NOMO-1 treated with dmso at 0.1 percent for 144 hours (cell line): ENCODE data around the gene PLIN1.

Experiments
- DNase-seq: peaks from one replicate; lab custom pipeline; 2025; ENCODE audit not compliant: unreplicated experiment; lab: John Stamatoyannopoulos, UW

PLIN1 gene

GRCh38 chr15:89654847-89655805 is 24.0 kb downstream of the PLIN1 start, which contains the start of gene KIF7:
KIF7 (minus strand) TSS chr15:89655467; CDS start chr15:89652930, 2,537 bp downstream.
- no peak for DNase-seq

- no peak for DNase-seq
These were observed 24.8 kb downstream of the PLIN1 start for GRCh38 chr15:89654301-89654761.

GRCh38 chr15:89653578-89653977 is 25.6 kb downstream of the PLIN1 start:
- DNase-seq: no peak

- no peak for DNase-seq
These were observed 26.5 kb downstream of the PLIN1 start for GRCh38 chr15:89652666-89653065.

GRCh38 chr15:89652131-89652530 is 27.0 kb downstream of the PLIN1 start:
- no peak for DNase-seq

DNA sequence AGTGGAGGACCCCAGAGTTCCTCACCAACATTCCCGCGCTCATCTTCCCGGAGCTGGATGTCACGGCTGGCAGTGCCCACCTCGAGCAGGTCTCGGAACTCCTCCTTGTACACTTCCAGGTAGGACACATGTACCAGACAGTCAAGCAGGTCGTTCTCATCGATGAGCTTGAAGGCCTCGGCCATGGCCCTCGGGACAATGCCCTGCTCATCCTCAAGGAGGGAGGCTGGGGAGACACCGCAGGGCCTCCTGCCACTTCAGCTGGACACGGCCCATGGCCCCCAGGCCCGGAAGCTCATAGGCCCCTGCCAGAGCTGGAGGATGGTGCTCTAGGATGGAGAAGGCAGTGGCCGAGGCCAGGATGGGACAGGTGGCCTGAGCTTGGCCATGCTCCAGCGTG is 29.5 kb downstream of the PLIN1 start:
- no peak for DNase-seq

GRCh38 chr15:89649013-89649625 is 30.0 kb downstream of the PLIN1 start:
- no peak for DNase-seq

- DNase-seq: no peak
These were observed 30.8 kb downstream of the PLIN1 start for GRCh38 chr15:89648106-89649012.

DNA sequence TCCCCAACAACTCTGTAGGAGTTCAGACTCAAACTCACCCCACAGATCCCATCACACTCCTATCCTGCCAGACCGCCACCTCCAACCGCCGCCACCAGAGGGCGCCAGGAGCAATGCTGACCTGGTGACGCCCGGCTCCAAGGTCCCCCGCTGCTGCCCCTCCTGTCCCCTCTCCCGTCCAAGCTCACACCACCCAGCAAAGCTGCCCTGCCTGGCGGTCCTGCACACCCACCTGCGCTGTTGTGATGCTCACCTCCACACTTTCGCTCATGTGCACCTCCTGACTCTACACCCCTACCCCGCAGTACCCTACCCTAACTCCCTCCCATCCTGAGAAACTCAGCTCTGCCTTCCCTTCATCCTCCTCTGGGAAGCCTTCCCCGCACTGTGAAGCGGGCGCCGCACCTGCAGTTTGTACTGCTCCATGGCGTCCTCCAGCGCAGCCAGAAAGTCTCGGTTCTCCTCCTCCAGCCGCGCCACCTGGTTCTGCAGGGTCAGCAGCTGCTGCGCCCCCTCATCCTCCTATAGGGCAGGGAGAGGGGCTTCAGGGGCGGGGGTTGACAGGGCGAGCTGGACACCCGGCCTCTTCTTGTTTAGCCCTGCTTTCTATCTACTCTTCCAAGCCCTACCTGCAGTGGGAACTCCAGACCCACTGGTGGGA is 31.8 kb downstream of the PLIN1 start:
- no peak for DNase-seq

- no peak for DNase-seq
These were observed 32.6 kb downstream of the PLIN1 start for GRCh38 chr15:89646416-89647141.

DNA sequence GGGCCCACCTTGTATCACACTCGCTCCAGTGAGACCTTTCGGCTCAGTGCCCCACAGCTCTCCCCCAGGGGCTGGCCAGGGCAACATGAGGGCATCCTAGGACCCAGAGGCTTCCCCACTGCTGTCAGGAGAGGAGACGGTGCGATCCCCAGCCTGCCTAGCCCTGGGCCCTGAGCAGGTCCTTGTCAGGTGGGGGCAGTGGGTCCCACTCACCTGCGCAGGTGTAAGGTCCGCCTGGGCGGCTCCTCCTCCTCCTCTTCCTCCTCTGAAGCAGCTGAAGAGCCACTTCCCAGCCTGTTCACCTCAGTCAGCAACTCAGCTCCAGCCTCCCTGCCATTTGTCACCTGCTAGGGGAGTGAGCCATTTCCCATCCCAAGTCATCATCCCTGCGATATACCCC is 33.5 kb downstream of the PLIN1 start:
- no peak for DNase-seq

- DNase-seq: no peak
These were observed 37.1 kb downstream of the PLIN1 start for GRCh38 chr15:89642106-89642505.

DNA sequence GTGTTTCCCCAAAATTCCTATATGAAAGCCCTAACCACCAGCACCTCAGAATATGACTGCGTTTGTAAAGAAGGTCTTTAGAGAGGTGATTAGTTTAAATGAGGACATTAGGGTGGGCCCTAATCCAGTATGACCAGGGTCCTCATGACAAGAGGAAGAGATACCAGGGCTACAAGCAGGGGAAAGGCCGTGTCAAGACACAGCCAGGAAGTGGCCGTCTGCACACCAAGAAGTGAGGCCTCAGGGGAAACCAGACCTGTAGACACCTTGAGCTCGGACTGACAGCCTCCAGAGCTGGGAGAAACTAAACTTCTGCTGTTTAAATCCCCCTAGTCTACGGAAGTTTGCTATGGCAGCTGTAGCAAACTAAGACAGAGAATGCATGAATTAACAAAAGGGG is 38.1 kb downstream of the PLIN1 start:
- DNase-seq: no peak

DNA sequence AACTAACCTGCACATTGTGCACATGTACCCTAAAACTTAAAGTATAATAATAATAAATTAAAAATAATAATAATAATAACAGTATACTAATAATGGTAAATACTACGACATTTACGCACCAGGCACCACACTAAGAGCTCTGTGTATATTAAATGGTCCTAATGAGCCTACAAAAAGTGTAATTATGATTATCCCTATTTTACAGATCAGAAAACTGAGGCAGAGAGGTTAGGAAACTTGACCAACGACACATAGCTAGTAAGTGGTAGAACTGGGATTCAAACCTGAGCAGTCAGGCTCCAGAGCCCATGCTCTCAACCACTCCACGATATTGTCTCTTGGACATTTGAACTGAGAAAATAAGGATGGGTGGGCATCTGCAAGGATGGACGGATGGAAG is 38.9 kb downstream of the PLIN1 start:
- DNase-seq: no peak

DNA sequence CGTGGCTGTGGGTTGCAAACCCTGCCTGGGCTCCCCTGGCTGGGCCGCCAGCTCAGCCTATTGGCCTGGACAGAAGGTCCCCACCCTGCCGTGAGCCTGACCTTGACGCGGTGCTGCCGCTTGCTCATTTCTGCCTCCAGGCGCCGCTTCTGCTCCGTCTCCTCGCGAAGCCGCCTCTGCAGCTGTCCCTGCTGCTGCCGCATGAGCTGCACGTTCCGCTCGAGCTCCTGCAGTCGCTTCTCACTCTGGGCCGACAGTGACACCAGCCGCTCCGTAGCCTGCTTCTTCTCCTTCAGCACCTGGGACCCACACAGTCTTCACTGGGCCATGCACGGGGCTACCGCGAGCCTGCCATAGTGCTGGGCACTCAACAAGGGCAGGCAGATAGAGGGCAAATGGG is 45.6 kb downstream of the PLIN1 start:
- no peak for DNase-seq

DNA sequence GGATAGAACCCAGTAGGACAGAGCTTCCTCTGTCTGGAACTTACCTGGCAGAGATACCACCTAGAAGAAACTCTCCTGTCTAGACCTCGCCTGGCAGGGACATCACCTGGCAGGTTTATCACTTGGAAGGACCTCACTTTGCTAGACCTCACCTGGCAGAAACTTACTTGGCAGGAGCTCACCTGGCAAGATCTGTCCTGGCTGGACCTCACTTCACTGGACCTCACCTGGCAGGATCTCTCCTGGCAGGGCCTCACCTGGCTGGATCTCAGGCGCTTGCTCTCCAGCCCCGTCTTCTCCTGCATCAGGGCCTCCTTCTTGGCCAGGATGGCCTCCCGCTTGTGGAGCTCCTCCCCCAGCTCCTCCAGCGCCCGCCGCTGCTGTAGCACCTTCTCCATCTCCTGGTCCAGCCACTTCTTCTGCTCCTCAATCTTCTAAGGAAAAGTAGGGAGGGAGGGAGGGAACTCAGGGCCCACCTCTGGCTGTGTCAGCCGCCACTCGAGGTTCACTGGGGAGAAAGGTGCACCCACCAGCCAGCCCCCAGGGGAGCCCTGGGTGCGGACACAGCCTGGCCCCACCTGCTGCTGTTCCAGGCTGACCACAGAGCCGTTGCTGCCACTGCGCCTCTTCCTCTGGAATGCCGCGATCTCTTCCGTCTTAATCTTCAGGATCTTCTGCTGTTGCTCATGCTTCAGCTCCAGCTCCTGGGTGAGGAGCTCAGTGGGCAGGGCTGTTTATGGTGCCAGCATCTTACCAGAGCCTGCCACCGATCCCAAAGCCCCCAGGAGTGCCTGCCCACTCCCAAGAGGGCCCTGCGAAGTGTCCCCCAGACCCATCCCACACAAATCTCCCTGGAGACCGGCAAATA is 46.4 kb downstream of the PLIN1 start:
- no peak for DNase-seq

DNA sequence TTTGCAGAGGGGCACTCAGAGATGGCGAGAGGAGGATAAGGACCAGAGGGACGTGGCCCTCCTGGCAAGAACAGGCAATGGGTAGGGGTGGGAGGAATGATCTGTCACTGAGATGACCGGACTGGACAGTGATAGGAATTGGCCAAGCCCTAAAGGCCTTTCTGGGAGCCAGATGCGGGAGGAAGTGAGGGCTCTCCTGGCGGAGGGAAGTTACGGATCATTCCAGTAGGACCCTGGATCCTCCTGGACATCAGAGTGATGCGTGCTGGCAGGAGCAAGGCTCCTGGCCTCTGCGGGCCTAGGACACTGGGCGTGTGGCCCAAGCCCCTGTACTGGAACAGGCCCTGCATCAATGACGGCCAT is 47.3 kb downstream of the PLIN1 start:
- DNase-seq: no peak

DNA sequence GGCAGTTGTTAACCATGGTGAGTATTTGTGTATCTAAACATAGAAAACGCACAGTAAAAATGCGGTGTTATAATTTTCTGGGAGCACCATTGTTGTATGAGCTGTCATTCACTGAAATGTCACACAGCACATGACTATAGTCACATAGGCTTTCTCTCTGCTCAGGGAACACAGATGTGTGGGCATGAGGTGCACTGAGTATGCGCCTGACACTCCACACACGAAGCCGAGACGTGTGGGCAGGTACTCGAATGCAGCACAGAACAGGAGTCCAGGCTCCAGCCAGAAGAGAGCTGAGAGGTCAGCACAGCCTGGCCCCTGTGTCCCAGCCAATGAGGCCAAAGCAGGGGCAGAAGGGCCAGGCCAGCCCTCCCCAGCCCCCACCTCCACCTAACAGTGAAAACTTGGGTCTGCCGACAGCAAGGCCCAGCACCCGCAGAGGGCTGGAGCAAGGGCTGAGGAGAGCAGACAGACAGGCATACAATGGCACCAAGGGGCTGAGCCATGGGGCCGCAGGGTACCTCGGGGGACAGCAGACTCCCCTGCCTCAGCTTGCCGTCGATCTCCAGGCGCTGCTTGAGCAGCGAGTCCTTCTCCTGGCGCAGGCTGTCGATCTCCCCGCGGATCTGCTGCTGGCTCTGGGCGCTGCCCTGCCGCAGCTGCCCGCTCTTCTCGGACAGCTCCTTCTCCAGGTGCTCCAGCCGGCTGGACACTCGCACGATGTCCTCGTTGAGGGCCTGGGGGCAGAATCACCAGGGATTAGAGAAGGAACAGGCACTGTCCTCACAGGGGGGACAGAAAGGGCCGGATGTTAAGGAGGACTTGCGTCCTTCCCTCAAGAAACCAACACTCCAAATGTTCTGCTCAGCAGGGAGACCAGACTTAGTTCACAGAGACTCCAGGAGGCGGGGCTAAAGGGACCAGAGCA is 47.9 kb downstream of the PLIN1 start:
- no peak for DNase-seq
